Inferior parietal cortex (tissue), 1 donor: Measurements from ENCODE around the gene KRT36.
A peak's percentile ranks its signal among the peaks of the same experiment; 100 is the strongest.

ENCODE experiments used
- DNase-seq: peaks from one replicate; pipeline ENCODE4 v3.0.0-alpha.2; 2016; ENCODE audit errors: extremely low spot score

Gene KRT36

DNA sequence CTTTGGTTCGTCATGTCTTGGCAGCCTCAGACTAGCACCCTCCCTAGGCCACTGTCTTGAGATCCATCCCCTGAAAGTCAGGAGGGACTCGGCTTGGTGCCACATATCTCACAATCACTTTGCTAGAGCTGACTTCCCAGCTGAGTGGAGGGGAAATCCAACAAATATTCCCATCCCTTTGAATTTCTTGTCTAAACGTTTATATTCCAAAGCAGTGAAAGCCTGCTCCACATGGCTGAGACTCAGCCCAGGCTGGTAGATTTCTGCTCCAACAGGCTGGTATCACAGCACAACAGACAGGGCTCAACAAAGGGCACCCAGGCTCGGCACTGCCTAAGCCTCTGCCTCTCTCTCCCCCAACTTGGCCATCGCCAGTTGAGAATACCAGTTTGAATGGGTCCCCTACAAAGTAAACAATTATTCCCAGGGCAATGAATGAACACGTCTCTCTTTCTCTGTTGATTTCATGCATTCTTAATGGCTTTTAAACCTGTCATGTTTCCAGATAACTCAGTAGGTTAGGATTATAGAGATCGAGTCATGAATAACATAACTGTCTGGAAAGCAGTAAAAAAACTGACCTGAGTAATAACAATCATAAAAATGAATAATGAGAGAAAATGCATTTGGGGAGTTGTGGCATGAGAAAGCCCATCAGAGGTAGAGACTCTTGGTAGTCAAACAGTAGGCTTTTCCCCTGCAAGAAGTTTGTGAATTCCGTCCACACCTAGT is 14.7 kb upstream of the KRT36 start:
- no peak for DNase-seq

DNA sequence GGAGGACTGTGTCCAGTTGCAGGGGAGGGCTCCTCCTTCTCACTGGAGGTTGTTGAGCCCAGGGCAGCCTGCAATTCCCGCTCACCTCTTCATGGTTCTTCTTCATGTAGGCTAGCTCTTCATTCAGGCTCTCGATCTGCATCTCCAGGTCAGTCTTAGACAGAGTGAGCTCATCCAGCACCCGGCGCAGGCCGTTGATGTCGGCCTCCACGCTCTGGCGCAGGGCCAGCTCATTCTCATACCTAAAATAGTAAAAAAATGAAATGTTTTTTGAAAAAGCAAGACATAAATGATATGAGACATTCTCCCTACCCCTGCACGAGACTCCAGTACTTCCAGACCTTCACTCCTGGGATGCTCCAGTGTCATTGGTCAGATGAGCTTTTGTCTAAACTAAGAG is 13.5 kb upstream of the KRT36 start:
- no peak for DNase-seq

DNA sequence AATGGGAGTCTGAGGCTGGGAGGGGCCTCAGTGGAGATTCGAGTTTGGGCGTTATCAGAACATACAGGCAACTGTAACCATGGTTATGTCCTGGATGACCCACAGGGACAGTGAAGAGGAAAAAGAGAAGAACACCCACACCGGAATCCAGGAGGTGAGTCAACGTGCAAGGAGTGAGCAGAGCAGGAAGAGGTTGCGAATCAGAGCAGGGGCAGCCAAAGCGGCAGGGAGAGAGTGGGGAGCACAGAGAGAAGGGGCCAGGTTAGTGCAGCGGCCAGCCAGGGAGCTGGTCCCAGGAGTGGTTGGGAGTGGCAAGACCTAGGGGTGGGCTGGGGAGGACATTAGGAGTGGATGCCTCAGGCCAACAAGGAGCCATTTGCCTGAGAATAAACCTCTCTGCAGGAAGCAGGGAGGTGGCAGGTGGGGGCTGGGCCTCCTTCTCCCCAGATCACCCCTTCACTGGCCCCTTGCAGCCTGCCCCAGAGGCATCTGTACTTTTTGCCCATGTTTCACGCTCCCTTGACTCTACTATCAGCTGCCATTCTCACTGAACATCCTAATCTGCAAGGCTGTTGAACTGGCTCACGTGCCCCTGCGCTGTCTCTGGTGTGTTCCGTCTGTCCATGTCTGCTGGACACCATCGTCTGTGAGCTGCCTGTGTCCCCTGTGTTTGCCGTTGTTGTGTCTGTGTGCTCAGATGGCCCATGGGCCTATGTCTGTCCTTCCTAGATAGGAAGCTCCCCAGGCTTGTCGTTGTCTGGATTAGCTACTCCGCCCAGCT is 10.6 kb upstream of the KRT36 start:
- no peak for DNase-seq

DNA sequence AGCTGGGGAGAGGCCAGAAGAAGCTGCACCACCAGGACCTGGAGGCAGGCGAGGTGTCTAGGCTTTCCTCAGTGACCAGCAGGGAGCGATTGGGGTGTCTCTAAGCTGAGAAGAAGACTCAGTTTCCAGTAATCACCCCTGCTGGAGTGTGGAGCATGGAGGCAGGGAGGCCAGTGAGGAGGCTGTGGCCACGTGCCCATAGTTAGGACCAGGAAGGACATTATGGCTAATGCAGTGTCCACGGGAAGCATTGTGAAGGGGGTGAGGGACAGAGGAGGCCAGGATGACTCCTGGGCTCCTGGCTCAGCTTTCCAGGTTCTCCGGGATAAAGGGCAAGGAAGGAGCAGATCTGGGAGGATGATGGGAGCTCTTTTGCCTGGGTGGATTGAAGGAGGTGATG is 10.0 kb upstream of the KRT36 start:
- no peak for DNase-seq

DNA sequence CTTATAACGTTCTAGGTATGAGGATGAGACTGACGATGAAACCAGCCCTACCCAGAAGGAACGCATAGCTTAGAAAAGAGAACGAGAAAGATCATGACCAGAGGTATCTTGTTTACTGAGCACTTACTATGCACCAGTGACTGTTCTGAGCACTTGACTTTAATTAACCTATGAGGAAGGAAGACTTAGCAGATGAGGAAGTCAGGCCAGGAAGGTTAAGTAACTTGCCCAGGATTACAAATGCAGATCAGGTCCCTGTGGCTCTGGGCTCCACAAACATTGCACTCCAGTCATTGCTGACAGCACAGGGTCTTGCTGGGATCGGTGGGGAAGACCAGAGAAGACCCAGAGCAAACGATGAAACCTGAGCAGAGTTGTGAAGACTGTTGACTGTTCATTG is 8.6 kb upstream of the KRT36 start:
- DNase-seq, result no peak

DNA sequence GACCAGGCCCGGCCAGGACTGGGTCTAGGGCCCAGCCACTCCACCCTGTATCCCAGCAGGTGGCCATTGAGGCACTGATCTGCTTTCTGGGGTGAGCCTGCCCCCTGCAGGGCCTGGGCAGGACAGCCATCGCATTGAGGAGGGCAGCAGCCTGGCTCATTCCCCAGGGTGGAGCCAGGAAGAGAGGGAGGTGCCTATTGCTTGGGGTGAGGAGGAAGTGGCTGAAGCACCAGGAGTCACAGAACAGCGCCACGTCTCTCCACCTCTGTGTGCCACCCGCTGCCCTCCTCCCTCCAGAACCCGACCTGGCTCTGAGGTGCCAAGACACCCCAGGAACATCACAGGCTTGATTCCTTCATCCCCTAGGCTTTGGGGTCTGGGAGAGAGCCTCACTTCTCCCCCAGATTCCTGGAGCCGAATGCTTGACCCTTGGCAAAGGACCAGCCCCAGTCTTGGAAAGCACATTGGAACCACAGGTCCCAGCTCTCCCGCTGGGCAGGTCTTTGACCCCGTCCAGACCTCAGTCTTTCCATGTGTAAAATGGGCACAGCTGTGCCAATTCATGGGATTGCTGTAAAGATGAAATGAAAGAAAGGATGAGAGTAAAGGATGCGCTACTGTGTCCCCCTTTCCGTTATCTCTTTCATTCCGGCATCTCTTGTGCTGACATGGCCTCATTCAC is 7.2 kb upstream of the KRT36 start:
- peak; percentile 11 for DNase-seq

DNA sequence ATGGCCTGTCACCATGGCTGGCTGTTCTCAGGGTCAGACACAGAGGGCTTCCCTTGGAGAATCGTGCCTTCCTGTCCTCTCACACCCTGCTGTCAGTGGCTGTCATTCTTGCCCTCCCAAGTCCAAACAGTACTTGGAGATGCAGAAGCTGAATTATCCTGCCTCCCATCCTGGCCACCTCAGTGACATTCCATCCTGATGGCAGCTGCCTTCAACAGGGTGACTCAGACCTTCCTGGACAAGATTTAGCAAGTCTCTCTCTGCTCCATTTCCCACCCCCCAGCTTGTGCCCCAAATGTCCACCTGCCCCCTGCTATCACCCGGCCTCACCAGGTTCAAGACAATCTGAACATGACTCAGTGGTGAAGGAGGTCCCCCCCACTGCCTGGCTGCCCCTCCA is 4.8 kb upstream of the KRT36 start:
- no peak for DNase-seq

DNA sequence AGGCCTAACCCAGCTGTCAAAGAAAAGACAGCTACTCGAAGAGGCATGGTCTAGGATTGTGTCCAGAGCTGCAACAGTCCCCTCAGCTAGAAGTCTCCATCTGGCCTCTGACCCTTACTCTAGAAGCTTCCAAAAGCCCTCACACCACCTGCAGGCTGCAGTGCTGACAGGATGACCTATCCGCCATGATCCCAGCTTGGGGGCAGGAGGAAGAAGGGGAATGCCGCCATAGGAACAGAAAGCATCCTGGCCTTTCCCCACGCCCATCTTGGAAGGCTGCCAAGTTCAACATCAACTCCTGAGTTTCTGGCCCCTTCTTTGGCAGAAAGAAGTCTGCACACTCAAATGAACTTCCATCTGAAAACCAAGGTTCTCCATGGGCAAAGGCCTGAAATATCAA is 3.1 kb upstream of the KRT36 start:
- DNase-seq, result no peak

DNA sequence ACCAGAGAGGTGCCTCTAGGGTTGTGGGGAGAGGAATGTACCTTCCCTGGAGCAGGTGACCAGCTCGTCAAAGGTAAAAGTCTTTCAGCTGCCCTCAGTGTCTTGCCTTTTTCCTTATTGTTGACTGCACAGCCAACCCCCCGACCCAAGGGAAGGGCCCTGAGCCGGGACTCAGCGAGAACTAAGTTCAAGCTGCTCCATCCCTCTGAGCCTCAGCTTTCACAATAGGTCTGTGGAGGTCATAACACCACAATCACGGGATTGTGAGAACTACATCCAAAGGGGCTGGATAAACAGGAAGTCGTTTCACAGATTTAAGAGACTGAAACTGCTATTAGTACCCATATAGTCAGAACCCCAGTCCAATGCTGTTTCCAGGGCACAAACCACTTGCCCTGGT is 2.6 kb upstream of the KRT36 start:
- DNase-seq, result no peak

DNA sequence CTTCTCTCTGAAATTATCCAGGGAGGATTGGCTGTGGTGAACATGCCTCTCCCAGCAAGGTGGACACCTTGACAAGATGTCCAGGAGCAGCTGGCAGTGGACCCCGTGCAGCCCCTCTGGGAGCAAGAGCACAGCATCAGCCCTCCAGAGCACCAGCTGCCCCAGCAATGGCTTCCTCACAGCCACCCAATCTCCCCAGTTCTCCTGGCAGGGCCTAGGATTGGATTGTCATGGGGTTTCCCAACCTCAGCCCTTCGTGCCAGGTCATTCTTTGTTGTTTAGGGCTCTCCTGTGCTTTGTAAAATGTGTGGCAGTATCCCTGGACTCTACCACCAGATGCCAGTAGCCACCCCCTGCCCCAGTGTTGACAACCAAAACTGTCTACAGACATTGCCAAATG is 1.8 kb upstream of the KRT36 start:
- DNase-seq, result no peak

DNA sequence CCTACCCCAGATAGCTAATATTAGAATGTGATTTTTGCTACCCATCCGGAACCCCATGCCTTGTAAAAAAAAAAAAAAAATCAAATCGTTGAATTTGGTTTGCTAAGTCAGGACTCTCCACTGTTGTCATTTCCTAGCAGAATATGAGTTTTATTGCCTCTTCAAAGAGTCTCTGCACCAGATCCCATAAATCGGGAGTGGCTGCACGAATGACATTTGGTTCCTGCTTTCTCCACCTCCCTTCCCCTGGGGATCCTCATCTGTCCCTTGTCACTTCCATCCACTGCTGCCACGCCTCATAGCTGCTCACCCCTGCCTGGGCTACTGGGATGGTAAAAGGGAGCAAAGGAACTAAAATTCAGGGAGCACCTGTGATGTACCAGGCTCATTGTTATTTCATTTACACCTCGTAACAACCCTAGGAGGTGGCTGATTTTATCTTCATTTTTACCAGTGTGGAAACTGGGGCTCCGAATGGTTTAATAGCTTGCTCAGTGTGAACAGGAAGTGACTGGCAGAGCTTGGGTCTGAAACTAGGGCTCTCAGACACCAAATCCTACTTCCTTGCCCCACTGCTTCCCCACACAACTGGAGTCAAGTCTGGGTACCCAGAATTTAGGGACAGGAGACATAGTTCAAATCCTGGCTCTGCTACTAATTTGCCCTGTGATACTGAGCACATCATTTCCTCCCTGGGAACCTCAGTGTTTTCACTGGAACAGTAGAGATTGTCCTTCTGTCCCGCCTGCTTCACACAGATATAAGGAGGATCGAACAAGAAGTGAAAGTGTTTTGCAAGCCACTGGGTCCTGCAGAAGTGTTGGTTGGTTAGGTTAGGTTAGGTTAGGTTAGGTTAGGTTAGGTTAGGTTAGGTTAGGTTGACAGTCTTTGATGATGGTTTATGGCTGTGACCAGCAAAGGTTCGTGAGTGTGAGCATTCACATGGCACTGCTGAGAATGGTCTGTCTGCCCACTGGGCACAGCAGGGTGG is 585 bp upstream of the KRT36 start:
- DNase-seq, result no peak

DNA sequence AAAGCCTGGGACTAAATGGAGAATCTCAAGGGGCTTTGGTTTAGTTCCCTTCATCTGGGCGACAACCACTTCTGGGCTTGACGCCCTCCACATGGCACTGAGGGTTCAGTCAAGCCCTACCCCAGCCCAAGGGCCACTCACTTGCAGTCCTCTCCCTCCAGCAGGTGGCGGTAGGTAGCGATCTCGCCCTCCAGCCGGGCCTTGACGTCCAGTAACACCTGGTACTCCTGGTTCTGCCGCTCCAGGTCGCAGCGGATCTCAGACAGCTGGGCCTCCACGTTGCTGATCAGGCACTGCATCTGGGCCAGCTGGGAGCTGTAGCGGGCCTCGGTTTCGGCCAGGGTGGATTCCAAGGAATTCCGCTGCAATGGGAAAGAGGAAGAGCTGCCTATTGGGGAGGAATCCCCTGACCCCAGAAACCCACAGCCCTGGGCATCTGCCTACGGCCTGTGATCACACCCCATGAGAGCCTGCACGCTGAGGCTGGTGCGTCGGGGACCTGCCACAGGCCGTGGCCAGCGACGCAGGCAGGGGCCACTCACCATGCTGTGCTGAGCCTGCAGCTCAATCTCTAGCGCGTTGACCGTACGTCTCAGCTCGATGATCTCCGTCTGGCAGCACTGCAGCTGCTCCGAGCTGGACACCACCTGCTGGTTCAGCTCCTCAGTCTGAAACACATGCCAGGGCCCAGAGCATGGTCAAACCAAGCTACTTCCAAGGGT is 2.7 kb downstream of the KRT36 start:
- DNase-seq, result no peak

DNA sequence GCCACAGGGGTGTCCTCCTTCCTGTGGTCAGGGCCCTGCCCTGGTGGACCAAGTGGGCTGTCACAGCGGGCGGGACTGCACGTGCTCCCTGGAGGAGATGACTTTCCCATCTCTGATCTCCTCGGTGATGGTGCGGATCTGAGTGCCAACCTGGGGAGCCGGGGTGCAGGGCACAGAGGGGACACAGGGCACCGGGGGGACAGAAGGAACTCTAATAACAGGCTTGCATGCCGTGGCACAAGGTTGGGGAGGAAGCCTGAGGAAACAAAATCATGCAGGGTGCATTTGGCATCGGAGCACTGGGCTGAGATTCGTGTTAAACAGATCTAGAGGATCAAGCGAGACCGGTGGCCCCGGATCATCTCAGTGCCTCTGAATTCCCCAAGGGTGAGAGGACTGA is 3.4 kb downstream of the KRT36 start:
- DNase-seq, result no peak

DNA sequence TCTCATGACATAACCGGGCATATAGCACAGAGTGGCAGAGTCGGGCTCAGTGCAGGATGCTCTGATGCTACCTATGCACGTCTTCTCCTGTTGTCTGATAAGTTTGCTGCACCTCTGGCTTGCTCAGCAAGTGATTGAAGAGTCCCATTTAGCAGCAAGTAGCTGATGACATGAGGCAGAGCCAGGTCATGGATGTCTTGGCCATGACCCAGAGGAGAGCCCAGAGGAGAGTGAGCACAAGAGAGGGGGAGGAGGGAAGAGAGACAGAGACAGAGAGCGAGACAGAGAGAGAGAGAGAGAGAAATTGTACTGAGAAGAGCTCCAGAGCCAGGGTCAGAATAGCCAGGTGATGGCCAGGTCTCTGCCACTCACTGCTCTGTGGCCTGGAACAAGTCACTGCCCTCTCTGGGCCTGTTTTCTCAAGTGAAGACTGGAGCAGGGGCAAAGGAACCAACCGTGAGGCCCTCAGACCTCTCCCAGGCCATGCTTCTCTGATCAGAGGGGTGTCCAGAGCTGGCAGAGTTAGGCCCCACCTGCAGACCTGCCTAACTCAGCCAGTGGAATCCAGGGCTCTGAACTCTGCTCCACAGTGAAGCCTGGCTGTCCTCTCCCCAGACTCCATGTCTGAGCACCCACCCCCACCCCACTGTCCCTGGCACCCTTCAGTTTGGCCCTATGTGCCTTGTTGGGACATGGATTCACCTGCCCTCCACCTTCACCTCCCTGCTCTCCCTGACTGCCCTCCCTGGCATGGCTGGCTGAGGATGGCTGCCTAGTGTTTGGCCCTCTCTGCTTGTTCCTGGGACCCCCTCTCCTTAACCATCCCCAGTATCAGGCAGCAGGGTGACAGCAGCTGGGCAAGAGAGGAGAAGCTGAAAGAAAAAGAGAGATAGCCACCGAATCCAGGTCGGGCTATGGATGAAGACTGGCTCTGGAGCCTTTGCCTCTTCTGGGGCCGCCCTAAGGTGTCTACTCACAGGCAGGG is 4.5 kb downstream of the KRT36 start:
- DNase-seq, result no peak

DNA sequence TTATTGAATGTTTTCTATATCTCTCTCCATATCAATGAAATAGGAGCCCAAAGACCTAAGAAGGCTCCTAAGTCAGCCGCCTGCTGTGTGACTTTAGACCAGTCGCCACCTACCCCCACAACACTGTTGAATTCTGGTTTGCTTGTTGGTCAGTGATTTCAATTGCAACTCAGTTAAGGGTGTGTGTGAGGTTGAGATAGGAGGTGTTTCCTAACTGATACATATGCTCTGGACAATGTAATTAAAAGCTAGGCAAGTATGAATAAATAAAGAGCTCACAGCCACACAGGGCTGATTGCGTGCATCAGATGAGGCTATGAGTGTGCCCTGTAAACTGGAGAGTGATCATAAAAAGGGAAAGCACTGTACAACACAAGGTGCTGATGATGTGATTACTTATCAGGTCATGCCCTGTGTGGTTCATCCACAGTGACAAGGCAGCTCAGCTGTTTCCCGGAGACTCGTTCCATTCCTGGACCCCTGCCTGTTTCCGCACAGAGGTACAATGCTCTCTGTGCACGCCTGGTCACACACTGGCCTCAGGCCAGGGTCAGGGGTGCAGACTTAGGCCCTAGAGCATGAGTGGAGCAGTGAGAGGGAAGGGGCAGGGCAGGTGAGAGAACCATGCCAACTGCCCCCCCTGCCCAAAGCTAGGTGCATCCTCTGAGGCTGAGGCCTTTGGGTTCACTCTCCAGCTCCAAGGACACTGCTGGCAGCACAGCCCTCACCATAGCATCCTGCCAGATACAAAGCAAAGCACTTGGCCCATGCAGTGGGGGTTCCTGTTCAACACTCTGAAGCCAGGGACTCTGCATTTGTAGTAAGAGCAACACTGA is 5.5 kb downstream of the KRT36 start:
- DNase-seq, result no peak

DNA sequence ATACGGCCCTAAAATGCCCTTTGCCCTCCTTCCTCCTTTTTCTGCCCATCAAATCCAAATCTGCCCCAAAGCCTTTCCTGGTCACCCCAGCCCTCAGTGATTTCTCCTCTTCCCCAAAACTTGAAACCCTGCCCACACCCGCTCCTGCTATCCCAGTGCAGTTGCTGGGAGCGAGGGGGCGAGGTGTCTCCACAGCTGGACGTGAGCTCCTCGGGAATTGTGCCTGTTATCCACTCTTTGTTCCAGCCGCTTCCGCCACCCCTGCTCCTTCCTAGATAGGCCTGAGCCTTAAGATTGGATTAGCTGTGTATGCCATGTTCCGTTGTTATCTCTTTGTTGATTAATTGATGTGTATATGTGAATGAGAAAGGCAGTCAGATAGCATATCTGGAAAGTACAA is 6.2 kb downstream of the KRT36 start:
- no peak for DNase-seq

DNA sequence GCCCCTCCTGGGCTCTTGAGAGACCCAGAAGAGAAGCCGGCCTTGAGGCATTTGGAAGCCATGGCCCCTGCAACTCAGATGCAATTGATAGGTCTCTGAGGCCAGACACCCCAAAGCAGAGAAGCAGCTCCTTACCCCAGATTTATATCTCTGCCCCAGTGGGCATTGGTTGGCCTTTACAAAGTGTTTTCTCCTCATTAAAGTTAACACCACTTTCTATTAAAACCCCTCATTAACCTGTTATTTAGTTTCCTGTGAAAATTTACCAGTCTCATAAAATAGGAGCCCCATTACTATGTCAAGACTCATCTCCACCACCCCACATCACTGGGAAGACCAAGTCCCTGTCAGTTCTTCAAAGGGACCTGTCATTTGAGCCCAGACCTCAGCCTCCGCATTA is 8.7 kb downstream of the KRT36 start, which contains the start of gene KRT35:
KRT35 (minus strand) TSS at position 116 of the 400 bp plus-strand sequence; CDS start at position 62, 54 bp downstream.
- DNase-seq, result no peak

DNA sequence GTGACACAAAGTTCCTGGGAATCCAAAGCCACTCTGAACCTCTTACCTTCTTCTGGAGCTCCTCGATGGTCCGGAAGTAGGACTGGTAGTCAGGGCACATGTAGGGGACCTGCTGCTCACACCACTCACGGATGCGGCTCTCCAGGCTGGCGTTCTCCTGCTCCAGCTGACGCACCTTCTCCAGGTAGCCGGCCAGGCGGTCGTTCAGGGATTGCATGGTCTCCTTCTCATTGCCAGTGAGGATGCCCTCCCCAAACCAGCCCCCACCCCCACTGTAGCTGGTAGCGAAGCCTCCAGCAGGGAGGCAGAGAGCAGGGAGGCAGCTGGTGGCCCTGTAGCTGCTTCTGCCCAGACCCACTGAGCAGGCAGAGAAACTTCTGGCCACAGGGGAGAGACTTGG is 9.1 kb downstream of the KRT36 start:
- no peak for DNase-seq

DNA sequence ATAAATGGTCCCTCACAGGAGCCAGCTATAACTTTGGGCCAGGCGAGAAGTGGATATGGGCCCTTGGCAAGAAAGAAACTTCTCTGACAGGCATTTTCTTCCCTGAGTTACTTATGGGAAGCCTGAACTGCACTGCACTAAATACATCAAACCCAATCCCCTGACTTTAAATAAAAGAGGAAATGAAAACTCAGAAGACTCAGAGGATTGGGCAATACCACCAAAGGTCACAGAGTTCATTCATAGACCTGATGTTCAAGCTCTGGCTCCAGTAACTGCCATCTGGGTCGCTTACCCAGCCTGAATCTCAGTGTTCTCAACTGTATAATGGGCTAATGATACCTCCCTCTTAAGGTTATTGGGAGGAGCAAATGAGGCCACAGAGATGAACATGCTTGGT is 9.6 kb downstream of the KRT36 start:
- DNase-seq, result no peak
